Ishikawa (cell line): ENCODE data around the gene ELFN1.

Source experiments
- EP300 ChIP-seq: IDR thresholded peaks from 2 replicates; pipeline ENCODE4 v1.6.1; 2012; ENCODE audit warnings: borderline replicate concordance
- RAD21 ChIP-seq: IDR thresholded peaks from 2 replicates; pipeline ENCODE4 v1.6.1; 2012; ENCODE audit warnings: low read depth
- TAF1 ChIP-seq: IDR thresholded peaks from 2 replicates; pipeline ENCODE4 v1.6.1; 2012; ENCODE audit warnings: low read depth, mild to moderate bottlenecking
- USF1 ChIP-seq: IDR thresholded peaks from 2 replicates; pipeline ENCODE4 v1.6.1; 2012
- YY1 ChIP-seq: IDR thresholded peaks from 2 replicates; pipeline ENCODE4 v1.6.1; 2012; ENCODE audit warnings: low read depth
- TF ChIP-seq, protein P1 (sequence below): IDR thresholded peaks from 2 replicates; pipeline ENCODE4 v1.6.1; 2012; ENCODE audit warnings: low read depth, mild to moderate bottlenecking
- TF ChIP-seq, protein P2 (sequence below): IDR thresholded peaks from 2 replicates; pipeline ENCODE4 v1.6.1; 2012

DNA sequence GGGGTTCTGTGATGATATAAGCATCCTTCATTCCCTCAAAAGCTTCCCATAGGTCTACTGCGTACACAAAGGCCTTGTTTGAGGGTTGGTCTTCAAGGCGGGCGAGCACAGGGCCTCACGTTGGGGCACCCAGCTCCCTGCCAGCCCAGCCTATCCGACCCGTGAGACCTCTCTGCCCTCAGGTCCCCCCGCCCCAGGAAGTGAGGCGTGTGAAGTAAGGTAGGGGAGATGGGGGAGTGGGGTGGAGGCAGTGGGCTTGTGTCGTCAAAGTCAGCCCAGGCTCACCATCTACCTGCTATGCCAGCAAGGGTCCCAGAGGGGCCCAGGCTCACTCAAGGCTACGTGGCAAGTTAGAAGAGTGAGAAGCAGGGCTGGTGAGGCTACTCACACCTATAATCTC lies 47.6 kb upstream of the ELFN1 start:
- TF ChIP-seq EP300 = no peak
- TF ChIP-seq RAD21 = no peak
- TF ChIP-seq, protein P1, sequence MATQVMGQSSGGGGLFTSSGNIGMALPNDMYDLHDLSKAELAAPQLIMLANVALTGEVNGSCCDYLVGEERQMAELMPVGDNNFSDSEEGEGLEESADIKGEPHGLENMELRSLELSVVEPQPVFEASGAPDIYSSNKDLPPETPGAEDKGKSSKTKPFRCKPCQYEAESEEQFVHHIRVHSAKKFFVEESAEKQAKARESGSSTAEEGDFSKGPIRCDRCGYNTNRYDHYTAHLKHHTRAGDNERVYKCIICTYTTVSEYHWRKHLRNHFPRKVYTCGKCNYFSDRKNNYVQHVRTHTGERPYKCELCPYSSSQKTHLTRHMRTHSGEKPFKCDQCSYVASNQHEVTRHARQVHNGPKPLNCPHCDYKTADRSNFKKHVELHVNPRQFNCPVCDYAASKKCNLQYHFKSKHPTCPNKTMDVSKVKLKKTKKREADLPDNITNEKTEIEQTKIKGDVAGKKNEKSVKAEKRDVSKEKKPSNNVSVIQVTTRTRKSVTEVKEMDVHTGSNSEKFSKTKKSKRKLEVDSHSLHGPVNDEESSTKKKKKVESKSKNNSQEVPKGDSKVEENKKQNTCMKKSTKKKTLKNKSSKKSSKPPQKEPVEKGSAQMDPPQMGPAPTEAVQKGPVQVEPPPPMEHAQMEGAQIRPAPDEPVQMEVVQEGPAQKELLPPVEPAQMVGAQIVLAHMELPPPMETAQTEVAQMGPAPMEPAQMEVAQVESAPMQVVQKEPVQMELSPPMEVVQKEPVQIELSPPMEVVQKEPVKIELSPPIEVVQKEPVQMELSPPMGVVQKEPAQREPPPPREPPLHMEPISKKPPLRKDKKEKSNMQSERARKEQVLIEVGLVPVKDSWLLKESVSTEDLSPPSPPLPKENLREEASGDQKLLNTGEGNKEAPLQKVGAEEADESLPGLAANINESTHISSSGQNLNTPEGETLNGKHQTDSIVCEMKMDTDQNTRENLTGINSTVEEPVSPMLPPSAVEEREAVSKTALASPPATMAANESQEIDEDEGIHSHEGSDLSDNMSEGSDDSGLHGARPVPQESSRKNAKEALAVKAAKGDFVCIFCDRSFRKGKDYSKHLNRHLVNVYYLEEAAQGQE = no peak
- no peak for TF ChIP-seq USF1
- TF ChIP-seq, protein P2, sequence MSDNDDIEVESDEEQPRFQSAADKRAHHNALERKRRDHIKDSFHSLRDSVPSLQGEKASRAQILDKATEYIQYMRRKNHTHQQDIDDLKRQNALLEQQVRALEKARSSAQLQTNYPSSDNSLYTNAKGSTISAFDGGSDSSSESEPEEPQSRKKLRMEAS = no peak
- TF ChIP-seq TAF1 = no peak
- no peak for TF ChIP-seq YY1
